Amniotic epithelial cell (primary cell): ENCODE data around the gene GLRX3.

Experiments
- DNase-seq: peaks from one replicate; pipeline ENCODE4 v3.0.0-alpha.2; 2010; ENCODE audit warnings: low read depth

Gene GLRX3

DNA sequence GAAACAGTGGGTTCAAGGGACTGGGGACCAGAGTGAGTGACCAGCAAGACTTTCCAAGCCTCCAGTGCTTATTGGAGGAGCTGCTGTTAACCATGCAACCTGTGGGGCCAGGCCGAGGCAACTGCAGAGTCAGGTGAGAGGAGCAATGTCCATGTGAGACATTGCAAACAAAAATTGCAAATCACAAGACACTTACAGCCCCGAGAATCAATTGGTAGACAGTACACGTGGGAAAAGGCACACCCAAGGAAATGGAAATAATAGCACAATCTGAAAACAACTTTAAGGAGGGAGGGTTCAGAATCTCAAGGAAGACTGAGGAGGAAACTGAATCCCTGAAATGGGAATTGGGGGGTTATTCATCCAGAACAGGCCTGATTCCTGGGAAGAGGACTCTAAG, 72.6 kb downstream of the GLRX3 start:
- no peak for DNase-seq

DNA sequence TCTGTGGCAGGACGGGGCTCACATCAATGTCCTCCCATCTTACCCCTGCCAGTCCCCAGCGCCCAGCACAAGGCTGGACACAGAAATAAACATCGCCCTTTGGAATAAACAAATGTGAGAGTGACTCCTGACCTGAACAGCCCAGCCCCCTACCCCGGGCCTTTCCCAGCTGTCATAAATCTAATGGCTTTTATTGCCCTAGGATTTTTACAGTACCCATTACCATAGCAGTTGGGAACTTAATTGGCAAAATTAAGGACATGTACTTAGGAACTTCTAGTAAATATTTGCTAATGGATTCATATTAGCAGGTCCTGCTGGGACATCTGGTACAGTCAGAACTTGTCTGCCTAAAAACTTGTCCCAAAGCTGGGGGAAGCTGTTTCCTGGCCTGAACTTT, 76.6 kb downstream of the GLRX3 start:
- no peak for DNase-seq

DNA sequence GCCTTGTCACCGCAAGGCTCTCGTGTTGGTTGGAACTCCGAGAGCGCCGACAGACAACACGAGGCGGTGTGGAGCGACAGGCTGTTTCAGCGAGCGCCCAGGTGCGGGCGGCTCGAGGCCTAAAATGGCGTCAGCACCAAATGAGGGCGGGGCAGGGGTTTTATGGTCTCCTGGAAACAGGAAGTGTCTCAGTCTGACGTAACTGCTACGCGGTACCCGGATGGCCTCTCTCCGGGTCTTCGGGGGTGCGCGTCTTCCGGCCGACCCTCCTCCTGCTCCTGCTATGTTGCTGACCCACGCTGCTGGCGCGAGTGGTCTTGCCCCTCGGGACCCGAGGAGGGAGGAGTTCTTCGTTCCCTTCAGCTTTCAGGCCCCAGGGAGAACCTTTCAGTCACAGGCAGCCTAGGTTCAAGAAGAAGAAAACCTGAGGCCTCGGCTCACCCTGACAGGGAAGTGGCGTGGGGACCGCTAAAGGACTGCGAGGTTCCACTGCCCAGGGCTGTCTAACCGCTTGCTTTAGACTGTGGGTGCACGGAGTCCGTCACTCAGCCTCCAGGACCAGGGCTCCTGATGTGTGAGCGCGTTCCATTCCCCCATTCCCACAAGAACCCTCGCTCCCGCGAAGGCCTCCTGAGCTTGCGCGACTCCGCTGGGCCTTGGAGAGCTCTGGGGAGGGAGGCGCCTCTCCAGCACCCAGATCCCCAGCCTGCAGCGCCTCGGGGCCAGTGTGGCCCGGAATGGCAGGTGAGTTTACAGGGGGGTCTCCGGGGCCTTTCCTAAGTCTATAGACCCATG, 77.3 kb downstream of the GLRX3 start:
- no peak for DNase-seq

DNA sequence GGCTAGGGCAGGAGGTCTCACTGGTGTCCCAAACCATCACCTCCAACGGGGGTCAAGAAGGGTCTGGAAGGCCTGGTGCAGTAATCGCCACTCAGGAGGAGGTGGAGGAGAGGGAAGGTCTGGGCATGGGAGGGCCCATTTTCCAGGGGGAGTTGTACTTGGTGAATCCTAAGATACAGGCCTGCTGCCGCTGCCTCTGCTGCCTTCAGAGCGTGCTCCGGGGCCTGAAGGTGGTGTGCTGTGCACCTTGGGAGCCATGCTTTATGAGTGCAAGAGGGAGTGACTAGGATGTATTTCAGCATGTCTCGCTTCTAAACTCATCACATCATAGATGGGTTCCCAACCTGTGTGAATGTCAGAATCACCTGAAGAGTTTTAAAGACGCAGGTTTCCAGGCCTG, 78.2 kb downstream of the GLRX3 start:
- no peak for DNase-seq

DNA sequence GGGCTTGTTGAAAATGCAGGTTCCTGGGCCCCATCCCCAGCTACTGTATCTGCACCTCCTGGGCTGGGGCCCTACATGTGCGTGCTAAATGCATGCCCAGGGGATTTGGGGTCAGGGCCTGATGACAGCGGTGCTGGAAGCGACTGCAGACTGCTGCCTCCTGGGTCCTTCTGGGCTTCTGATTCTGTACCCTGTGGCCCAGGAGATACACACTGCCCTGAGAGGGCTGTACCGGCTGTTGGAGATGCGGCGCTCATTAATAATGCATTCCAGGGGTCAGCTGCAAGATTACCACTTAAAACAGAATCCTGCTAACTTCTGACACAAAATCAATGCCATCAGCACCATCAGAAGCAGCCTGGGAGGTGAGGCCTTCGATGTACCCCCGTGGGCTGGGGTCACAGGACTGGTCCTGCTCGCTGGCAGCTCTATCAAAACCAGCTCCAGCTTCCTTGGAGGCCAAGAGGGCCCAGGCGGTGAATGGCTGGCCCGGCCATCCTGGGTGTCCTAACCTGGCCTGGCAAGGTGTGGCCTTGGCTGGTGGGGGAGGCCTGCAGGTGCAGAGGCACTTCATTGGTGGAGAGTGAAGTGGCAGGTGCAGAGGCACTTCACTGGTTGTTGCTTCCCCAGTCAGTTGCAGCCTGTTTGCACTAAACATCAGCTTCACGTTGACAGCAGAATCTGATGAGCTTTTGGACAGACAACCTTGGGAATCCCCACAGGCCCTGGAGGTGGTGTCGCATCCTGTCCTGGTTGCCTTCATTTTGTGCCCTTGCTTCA, 79.2 kb downstream of the GLRX3 start:
- no peak for DNase-seq

DNA sequence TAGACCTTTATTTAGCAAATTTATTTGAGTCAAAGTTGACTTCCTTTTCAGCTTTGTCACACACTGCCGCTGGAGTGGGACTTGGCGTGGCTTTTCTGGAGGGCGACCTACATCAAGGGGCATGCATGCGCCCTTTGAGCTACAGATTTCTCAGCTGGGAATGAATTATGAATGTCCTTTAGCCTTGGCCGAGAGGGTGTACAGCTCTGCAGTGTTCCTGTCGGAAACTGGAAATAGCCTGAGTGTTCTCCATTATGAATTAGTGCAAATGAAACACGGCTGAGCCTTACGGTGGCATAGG, 79.7 kb downstream of the GLRX3 start:
- no peak for DNase-seq

DNA sequence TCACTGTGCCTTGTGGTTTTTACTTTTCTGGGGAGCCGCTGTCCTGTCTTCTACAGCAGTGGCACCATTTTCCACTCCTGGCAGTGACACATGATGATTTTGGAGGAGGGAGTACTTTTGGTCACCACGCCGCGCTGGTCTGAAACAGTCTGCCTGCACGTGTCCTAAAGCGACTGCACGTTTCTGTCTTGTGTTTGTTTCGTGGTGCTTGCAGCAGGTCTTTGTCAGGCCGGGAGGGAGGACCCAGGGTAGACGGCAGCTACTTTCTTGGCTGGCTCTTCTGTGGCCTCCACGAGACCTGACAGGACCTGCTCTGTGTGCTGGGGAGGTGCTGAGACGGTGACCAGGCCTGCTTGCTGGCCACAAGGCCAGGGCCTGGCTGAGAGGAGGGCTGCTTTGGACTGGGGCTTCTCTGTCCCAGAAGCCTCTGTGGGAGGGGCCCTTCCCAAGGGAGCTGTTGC, 82.0 kb downstream of the GLRX3 start:
- no peak for DNase-seq

DNA sequence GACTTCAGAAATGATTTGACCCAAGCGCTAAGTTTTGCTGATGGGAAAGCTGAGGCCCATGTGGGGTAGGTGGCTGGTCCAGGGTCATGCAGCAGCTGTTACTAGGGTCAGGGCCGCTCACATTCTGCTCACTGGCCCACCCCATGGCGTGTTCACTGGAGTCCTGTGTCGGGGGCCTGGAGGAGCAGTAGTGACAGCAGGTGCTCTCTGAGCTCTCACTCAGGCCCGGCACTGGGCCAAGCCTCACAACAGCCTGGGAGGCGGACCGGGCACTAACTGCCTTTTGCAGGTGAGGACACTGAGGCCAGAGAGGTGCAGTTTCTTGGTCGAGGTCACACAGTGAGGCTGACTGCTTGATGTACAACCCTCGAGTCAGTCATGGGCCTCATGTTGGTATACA, 82.7 kb downstream of the GLRX3 start:
- no peak for DNase-seq

DNA sequence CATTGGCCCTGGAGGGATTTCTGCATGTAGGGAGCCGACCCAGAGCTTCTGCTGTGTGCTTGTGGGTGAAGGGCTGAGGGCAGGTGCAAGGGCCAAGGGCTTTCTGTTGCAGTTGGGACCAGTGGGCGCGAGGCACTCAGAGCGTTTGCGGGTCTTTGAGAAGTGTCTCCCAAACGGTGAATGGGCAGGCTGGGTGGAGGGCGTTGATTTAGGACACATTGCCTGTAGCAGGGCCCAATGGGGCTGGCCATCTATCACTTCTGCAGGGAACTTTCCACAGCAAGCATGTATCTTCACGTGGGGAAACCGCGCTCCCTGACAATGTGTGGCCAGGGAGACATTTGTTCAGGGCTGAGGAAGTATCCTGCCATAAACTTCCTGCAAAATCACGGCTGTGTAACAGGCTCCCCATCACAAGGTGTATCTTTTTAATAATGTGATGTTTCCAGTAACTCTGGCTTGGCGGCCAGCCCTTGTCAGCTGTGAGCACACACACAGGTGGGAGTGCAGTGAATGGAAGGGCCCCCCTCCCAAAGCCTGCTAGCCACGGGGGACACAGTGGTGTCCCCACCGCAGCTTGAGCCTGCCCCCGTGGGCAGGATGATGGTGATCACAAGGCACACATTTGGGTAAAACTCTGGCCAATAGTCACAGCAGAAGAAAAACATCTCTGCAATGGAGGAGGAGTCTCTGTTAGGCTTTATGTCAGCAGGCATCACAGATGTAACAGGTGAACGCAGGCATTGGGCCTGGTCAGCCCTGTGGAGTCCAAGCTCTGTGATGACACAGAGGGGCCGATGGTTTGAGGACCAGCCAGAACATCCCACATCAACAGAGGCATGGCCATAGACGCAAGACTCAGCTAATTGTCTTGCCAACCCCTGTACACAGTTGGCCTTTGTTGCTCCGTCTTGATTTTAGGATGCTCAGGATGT, 84.3 kb downstream of the GLRX3 start:
- no peak for DNase-seq

DNA sequence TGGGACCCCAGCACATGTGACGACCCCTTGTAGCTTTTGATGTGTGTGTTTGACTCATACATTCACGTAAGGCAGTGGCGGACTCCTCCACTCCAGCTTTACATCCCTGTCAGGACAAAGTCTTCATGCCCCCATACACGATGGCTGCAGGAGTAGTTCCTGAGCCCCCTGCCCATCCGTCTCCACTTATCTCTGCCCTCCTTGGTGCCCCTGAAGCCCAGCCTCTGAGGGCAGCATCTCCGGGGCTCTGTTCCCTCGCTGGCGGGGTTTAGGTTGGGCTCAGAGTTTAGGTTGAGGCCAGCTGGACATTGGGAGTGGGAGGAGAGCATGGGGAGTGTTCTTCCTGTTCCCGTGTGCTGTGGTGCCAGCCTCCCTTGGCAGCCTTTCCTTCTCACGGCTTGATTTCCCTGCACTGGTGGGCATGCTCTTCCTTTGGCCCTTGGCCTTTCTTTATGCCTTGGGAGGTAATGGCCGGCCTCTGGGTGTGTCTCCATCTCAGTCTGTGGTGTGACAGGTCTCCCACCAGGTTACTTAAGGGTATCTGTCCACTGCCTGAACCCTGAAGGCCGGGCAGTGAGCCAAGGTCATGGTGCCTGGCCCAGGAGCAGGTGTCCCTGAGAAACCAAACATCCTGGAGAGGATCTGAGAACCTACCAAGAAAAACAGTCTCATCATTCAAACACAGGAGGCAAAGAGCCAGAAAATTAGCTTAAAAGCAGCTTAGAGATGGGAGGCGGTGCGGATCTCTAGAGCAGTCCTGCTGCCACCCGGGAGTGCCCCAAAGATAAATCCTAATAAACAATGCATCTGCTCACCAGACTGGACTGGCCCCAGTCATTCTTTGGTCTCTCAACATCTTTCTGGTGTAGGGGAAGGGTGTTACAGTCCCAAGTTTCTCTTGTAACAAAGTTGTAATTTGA, 85.5 kb downstream of the GLRX3 start:
- no peak for DNase-seq

DNA sequence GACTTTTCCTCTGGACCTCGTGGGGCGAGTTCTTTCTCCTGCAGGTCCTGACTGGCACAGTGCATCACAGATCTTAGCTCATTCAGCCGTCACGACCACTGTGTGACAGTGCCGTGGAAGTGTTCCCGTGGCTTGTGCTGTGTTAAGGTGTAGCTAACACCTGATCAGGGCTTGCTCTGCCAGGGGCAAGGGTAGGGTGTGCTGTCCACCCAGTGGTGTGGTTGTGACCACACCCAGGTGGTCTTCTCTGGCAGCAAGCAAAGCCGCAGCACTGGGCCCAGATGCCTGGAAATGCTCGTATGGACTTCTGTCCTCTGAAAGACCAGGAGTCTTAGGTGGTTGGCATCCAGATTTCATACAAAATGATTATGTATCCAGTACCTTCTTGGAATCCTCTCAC, 86.2 kb downstream of the GLRX3 start:
- no peak for DNase-seq

DNA sequence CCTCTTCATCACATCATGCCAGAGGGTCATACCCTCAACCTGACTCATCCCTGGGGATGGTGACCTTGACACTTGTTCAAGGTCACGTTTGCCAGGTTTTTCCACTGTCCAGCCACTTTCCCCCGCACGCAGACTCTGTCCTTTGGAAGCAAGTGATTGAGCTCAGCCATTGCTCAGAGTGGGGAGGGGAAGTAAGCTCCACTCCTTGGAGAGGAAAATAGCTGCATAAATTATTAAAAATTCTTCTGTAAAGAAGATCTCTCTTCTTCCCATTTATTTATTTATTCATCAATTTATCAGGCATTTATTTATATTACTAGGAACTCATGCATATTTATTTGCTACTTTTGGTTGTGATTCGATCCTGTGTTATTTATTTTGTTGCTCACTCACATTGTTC, 88.0 kb downstream of the GLRX3 start:
- DNase-seq, result no peak

DNA sequence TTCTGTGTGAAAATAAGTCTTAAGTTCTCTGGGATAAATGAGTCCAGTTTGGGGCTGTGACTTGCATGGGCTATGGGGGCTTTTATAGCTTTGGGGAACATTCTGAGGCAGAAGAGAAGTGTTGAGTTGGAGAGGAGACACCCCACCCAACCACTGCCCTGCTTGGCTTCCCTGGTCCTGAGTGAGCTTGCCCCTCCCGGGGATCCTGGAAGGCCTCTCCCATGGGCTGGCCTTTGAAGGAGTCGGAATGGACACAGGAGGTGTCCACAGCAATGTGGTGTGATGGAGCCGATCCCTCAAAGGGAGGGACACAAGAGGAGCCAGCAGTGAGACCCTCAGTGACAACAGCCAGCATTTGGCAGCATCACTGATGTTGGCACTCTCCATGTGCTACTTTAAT, 89.8 kb downstream of the GLRX3 start:
- no peak for DNase-seq

DNA sequence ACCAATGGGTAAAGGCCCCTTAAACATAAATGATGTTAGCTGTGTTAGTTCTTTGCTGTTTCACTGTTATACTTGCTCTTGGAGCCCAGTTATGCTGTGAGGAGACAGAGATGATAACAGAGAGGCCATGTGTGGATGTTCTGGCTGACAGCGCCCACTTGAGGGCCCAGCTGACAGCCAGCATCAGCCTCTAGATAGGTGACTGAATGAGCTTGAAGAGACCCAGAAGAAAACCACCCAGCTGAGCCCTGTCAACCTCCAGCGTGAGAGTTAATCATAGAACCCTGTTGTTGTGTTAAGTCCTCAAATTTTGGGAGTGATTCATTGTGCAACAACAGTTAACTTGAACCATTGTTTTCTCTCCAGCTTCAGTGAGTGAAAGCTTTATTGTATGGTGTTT, 91.7 kb downstream of the GLRX3 start:
- no peak for DNase-seq
